ENCODE measurements around the gene CA14.

GRCh38 chr1:150271291-150271959, 13.9 kb downstream of the CA14 start:
- TF ChIP-seq REST (IDR thresholded peaks at IDR 0.05; ENCODE audit: unreplicated experiment) (no peak), ZNF114 (CRISPR knock-in tag; IDR thresholded peaks at IDR 0.05) (no peak), CTCF (conservative IDR thresholded peaks at IDR 0.05; ENCODE audit: low read depth in 2 of 2) (no peak), EZH2phosphoT487 (IDR thresholded peaks at IDR 0.05; ENCODE audit: unreplicated experiment) (no peak), JUNB (IDR thresholded peaks at IDR 0.05; ENCODE audit: unreplicated experiment) (no peak), CREB1 (CRISPR knock-in tag; IDR thresholded peaks at IDR 0.05; ENCODE audit: low read depth) (no peak), POLR2AphosphoS5 (IDR thresholded peaks at IDR 0.05; ENCODE audit: low read depth) (no peak), EZH2 (IDR thresholded peaks at IDR 0.05; ENCODE audit: low read depth, unreplicated experiment) (no peak), ZNF331 (CRISPR knock-in tag; IDR thresholded peaks at IDR 0.05; ENCODE audit: low read depth) (no peak), ETS1 (IDR thresholded peaks at IDR 0.05) (no peak), STAT1 (IDR thresholded peaks at IDR 0.05; ENCODE audit: unreplicated experiment) (no peak), NANOG (IDR thresholded peaks at IDR 0.05; ENCODE audit: borderline replicate concordance) (no peak)
- TF ChIP-seq, protein P1, sequence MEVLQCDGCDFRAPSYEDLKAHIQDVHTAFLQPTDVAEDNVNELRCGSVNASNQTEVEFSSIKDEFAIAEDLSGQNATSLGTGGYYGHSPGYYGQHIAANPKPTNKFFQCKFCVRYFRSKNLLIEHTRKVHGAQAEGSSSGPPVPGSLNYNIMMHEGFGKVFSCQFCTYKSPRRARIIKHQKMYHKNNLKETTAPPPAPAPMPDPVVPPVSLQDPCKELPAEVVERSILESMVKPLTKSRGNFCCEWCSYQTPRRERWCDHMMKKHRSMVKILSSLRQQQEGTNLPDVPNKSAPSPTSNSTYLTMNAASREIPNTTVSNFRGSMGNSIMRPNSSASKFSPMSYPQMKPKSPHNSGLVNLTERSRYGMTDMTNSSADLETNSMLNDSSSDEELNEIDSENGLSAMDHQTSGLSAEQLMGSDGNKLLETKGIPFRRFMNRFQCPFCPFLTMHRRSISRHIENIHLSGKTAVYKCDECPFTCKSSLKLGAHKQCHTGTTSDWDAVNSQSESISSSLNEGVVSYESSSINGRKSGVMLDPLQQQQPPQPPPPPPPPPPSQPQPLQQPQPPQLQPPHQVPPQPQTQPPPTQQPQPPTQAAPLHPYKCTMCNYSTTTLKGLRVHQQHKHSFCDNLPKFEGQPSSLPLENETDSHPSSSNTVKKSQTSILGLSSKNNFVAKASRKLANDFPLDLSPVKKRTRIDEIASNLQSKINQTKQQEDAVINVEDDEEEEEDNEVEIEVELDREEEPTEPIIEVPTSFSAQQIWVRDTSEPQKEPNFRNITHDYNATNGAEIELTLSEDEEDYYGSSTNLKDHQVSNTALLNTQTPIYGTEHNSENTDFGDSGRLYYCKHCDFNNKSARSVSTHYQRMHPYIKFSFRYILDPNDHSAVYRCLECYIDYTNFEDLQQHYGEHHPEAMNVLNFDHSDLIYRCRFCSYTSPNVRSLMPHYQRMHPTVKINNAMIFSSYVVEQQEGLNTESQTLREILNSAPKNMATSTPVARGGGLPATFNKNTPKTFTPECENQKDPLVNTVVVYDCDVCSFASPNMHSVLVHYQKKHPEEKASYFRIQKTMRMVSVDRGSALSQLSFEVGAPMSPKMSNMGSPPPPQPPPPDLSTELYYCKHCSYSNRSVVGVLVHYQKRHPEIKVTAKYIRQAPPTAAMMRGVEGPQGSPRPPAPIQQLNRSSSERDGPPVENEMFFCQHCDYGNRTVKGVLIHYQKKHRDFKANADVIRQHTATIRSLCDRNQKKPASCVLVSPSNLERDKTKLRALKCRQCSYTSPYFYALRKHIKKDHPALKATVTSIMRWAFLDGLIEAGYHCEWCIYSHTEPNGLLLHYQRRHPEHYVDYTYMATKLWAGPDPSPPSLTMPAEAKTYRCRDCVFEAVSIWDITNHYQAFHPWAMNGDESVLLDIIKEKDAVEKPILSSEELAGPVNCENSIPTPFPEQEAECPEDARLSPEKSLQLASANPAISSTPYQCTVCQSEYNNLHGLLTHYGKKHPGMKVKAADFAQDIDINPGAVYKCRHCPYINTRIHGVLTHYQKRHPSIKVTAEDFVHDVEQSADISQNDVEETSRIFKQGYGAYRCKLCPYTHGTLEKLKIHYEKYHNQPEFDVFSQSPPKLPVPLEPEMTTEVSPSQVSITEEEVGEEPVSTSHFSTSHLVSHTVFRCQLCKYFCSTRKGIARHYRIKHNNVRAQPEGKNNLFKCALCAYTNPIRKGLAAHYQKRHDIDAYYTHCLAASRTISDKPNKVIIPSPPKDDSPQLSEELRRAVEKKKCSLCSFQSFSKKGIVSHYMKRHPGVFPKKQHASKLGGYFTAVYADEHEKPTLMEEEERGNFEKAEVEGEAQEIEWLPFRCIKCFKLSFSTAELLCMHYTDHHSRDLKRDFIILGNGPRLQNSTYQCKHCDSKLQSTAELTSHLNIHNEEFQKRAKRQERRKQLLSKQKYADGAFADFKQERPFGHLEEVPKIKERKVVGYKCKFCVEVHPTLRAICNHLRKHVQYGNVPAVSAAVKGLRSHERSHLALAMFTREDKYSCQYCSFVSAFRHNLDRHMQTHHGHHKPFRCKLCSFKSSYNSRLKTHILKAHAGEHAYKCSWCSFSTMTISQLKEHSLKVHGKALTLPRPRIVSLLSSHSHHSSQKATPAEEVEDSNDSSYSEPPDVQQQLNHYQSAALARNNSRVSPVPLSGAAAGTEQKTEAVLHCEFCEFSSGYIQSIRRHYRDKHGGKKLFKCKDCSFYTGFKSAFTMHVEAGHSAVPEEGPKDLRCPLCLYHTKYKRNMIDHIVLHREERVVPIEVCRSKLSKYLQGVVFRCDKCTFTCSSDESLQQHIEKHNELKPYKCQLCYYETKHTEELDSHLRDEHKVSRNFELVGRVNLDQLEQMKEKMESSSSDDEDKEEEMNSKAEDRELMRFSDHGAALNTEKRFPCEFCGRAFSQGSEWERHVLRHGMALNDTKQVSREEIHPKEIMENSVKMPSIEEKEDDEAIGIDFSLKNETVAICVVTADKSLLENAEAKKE (CRISPR knock-in tag; IDR thresholded peaks at IDR 0.05): no peak
